Measurements from ENCODE around the gene MPRIP.

The MPRIP gene

GRCh38 chr17:17107281-17107680, 65.0 kb downstream of the MPRIP start (continued):
- TF ChIP-seq TCF4 (CRISPR knock-in tag; IDR thresholded peaks at IDR 0.05; ENCODE audit: borderline replicate concordance) (no peak), OSR1 (CRISPR knock-in tag; IDR thresholded peaks at IDR 0.05) (no peak), CSRNP3 (CRISPR knock-in tag; IDR thresholded peaks at IDR 0.05) (no peak), ZFP3 (CRISPR knock-in tag; IDR thresholded peaks at IDR 0.05) (no peak), PPARA (CRISPR knock-in tag; IDR thresholded peaks at IDR 0.05; ENCODE audit: borderline replicate concordance) (no peak)

- TF ChIP-seq CSRNP3 (CRISPR knock-in tag; IDR thresholded peaks at IDR 0.05): no peak
- no peak for TF ChIP-seq ESRRG (CRISPR knock-in tag; IDR thresholded peaks at IDR 0.05)
- TF ChIP-seq POU6F1 (CRISPR knock-in tag; IDR thresholded peaks at IDR 0.05; ENCODE audit: borderline replicate concordance, low read depth): no peak
Measured at GRCh38 chr17:17107891-17108431, 65.7 kb downstream of the MPRIP start.

GRCh38 chr17:17108451-17109049, 66.3 kb downstream of the MPRIP start:
- TF ChIP-seq TCF4 (CRISPR knock-in tag; IDR thresholded peaks at IDR 0.05; ENCODE audit: borderline replicate concordance) (no peak), ZFP3 (CRISPR knock-in tag; IDR thresholded peaks at IDR 0.05) (no peak), PATZ1 (CRISPR knock-in tag; IDR thresholded peaks at IDR 0.05; ENCODE audit: borderline replicate concordance) (no peak), CREB5 (CRISPR knock-in tag; IDR thresholded peaks at IDR 0.05; ENCODE audit: low read depth) (no peak), ISL1 (CRISPR knock-in tag; IDR thresholded peaks at IDR 0.05) (no peak), ZC3H10 (CRISPR knock-in tag; IDR thresholded peaks at IDR 0.05) (no peak), ESRRG (CRISPR knock-in tag; IDR thresholded peaks at IDR 0.05) (no peak), GLIS3 (CRISPR knock-in tag; IDR thresholded peaks at IDR 0.05) (no peak), SNAI2 (CRISPR knock-in tag; IDR thresholded peaks at IDR 0.05) (no peak)

More at GRCh38 chr17:17107891-17108431, 65.7 kb downstream of the MPRIP start:
- ATAC-seq: no peak; the same call in 2 of the 3 replicates

GRCh38 chr17:17109256-17109655, 67.0 kb downstream of the MPRIP start:
- no peak for ATAC-seq
- no peak for TF ChIP-seq ZFP30 (CRISPR knock-in tag; IDR thresholded peaks at IDR 0.05)
- TF ChIP-seq SNAI2 (CRISPR knock-in tag; IDR thresholded peaks at IDR 0.05): no peak
- TF ChIP-seq ZNF70 (CRISPR knock-in tag; IDR thresholded peaks at IDR 0.05): no peak
- no peak for TF ChIP-seq ZNF8 (CRISPR knock-in tag; IDR thresholded peaks at IDR 0.05)
- no peak for TF ChIP-seq BACH2 (CRISPR knock-in tag; IDR thresholded peaks at IDR 0.05; ENCODE audit: borderline replicate concordance)

More at GRCh38 chr17:17108451-17109049, 66.3 kb downstream of the MPRIP start:
- peak; percentile 16; the same call in 1 of the 3 replicates for ATAC-seq

- TF ChIP-seq ZFP30 (CRISPR knock-in tag; IDR thresholded peaks at IDR 0.05) (no peak), SNAI2 (CRISPR knock-in tag; IDR thresholded peaks at IDR 0.05) (no peak), POU6F1 (CRISPR knock-in tag; IDR thresholded peaks at IDR 0.05; ENCODE audit: borderline replicate concordance, low read depth) (no peak), ZNF565 (CRISPR knock-in tag; conservative IDR thresholded peaks at IDR 0.05; ENCODE audit: low read depth) (no peak), TCF4 (CRISPR knock-in tag; IDR thresholded peaks at IDR 0.05; ENCODE audit: borderline replicate concordance) (no peak), ZFP3 (CRISPR knock-in tag; IDR thresholded peaks at IDR 0.05) (no peak), ISL1 (CRISPR knock-in tag; IDR thresholded peaks at IDR 0.05) (no peak), CSDC2 (CRISPR knock-in tag; IDR thresholded peaks at IDR 0.05) (no peak), ZC3H10 (CRISPR knock-in tag; IDR thresholded peaks at IDR 0.05) (no peak), RARB (CRISPR knock-in tag; IDR thresholded peaks at IDR 0.05) (no peak), ZNF70 (CRISPR knock-in tag; IDR thresholded peaks at IDR 0.05) (no peak), BACH2 (CRISPR knock-in tag; IDR thresholded peaks at IDR 0.05; ENCODE audit: borderline replicate concordance) (no peak), PPARA (CRISPR knock-in tag; IDR thresholded peaks at IDR 0.05; ENCODE audit: borderline replicate concordance) (no peak), ESRRG (CRISPR knock-in tag; IDR thresholded peaks at IDR 0.05) (no peak), ZNF8 (CRISPR knock-in tag; IDR thresholded peaks at IDR 0.05) (no peak), PATZ1 (CRISPR knock-in tag; IDR thresholded peaks at IDR 0.05; ENCODE audit: borderline replicate concordance) (no peak), OSR1 (CRISPR knock-in tag; IDR thresholded peaks at IDR 0.05) (no peak)
- ATAC-seq: no peak
Measured at GRCh38 chr17:17109907-17110306, 67.7 kb downstream of the MPRIP start.

Data from SK-N-SH treated with all-trans-retinoic acid at 6 μM for 48 hours (cell line).